A204.1 (cell line): Measurements from ENCODE around the gene CXCL11.
"Not testable (repeated sequence)": the region's sequence is repeated elsewhere in the genome, so short reads cannot be mapped to it uniquely, and the experiment has no call there.

Source experiments
- FAIRE-seq: peaks from 2 replicates; lab custom pipeline; 2012; peaks lifted over from hg19 to GRCh38; lab: Jason Lieb, UNC

Gene CXCL11

DNA sequence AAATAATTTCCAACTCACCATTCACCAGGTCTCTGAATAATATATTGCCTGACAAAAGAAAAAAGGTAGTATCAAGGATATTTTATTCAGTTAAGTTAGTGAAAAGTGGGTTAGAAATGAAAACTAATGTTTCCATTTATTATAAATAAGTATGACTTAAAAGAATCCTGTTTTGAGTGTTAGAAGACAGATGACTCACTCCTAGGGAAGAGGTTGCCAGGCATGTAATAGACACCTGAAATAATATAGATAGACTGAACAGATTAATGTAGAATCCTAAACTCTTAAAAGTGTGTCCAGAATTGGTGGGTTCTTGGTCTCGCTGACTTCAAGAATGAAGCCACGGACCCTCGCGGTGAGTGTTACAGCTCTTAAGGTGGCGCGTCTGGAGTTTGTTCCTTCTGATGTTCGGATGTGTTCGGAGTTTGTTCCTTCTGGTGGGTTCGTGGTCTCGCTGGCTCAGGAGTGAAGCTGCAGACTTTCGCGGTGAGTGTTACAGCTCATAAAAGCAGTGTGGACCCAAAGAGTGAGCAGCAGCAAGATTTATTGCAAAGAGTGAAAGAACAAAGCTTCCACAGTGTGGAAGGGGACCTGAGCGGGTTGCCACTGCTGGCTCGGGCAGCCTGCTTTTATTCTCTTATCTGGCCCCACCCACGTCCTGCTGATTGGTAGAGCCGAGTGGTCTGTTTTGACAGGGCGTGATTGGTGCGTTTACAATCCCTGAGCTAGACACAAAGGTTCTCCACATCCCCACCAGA, 6.5 kb upstream of the CXCL11 start:
- not testable (repeated sequence) for FAIRE-seq

DNA sequence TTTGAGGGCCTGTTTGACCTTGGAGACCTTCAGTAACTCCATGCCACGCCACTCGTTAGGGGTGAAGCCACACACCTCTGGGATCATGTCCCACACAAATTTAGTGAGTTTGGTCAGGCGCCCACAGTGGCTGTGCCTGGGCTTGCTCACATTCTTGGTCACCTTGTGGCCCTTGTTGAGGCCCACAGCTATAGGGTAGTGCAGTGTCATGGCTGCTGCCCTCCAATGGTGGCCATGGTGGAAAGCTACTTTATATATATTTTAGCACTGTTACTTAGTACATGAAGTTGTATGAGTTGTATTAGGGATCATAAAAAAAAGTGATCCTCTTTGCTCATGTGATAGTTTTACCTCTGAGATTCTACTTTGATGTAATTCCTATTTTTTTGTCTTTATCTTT, 985 bp upstream of the CXCL11 start:
- FAIRE-seq: no peak

- no peak for FAIRE-seq
These were observed 729 bp downstream of the CXCL11 start for GRCh38 chr4:76035141-76035540.

DNA sequence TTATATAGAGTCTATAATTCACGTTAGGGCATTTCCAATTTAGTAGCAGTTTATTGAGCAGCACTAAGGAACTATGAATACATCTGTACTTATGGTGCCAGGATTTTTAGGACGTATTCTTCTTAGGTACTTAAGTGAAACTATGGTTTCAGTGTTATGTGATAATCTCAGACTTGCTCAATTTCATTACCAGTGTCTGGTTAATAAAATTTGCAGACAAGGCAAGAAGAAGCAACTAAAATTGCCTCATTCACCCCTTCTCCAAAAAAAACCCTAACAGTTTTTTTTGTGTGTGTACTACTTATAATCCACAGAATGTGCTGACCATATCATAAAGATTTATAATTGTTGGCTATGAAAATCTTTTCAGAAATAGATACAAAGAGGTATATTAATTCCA, 6.6 kb downstream of the CXCL11 start:
- FAIRE-seq: no peak

GRCh38 chr4:76028350-76028765, 7.5 kb downstream of the CXCL11 start:
- no peak for FAIRE-seq

DNA sequence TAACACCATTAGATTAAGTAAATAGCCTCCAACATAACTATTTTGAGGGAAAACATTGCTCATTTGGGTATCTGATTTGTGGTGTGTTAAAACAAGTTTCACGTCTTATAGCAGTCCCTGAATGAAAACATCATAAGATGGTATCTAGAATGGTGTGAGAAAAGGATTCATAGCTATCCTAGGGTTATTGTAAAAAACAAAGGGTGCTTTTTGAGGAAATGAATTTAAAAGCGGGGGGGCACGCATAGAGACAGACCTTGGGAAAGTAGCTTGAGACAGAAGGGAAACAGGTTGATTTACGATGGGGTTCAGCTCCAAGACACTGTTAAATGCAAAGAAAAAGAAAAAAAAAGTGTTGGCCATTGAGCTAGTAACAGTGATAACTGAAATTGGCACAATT, 11.8 kb downstream of the CXCL11 start:
- FAIRE-seq: no peak

DNA sequence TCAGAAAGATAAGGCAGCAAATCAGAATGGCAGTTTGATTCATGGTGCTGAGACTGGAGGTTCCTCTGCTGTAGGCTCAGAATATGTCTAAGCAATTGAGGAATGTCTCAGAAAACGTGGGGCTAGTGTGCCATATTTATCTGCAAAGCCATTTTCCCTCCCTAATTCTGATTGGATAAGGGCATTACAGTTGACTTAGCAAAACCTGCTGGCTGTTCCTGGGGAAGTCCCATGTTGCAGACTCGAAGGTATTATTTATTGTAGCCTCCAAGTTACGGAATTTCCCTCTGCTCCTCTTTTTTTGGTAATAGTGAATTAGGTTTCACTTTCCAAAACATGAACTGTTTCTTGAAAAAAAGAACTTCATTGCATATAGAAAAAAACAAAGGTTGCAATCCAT, 12.5 kb downstream of the CXCL11 start, which contains the start of gene CXCL10:
Gene CXCL10 (minus strand): TSS at position 109 of the 400 bp plus-strand sequence. CDS start 66 bp downstream, at position 43.
- FAIRE-seq: no peak

- no peak for FAIRE-seq
These were observed 13.2 kb downstream of the CXCL11 start for GRCh38 chr4:76022677-76023076.

GRCh38 chr4:76022031-76022430, 13.8 kb downstream of the CXCL11 start:
- no peak for FAIRE-seq

GRCh38 chr4:76017056-76017686, 18.7 kb downstream of the CXCL11 start:
- no peak for FAIRE-seq

GRCh38 chr4:76016393-76016792, 19.5 kb downstream of the CXCL11 start:
- no peak for FAIRE-seq

- no peak for FAIRE-seq
These were observed 22.3 kb downstream of the CXCL11 start for GRCh38 chr4:76013540-76013939.

GRCh38 chr4:76012388-76012801, 23.5 kb downstream of the CXCL11 start:
- FAIRE-seq: no peak

- no peak for FAIRE-seq
These were observed 24.0 kb downstream of the CXCL11 start for GRCh38 chr4:76011700-76012387.

DNA sequence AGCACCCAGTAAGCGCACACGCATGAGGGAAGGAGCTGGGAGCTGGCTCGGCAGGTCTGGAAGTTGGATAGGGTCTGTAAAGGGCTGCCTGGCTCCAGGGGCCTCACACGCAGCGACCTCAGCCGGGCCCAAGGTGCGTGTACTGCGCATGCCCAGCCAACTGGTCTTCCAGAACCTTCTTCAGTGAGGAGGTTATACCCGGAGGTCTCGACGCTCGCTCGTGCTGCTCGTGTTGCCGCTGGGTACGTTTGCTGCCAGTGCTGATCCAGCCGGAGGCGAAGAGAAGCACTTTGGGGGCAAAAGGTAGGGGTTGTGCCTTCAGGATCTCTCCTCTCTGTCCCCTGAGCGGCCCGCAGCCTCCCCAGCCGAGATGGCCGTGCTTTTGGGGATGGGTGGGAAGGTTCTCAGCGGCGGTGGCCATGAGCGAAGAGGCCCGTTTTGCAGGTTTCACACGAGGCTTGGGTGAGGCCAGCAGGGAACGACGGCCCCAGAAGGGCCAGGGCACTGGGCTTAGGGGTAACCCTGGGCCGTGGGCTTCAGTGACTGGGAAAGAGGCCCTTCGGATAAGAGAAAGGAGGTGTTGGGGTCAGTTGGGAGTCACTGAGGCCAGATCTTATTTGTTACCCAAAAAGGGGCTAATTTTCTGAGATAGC, 24.7 kb downstream of the CXCL11 start:
- no peak for FAIRE-seq

- FAIRE-seq: no peak
These were observed 25.3 kb downstream of the CXCL11 start for GRCh38 chr4:76010576-76010975.

GRCh38 chr4:76009311-76009710, 26.6 kb downstream of the CXCL11 start:
- no peak for FAIRE-seq

DNA sequence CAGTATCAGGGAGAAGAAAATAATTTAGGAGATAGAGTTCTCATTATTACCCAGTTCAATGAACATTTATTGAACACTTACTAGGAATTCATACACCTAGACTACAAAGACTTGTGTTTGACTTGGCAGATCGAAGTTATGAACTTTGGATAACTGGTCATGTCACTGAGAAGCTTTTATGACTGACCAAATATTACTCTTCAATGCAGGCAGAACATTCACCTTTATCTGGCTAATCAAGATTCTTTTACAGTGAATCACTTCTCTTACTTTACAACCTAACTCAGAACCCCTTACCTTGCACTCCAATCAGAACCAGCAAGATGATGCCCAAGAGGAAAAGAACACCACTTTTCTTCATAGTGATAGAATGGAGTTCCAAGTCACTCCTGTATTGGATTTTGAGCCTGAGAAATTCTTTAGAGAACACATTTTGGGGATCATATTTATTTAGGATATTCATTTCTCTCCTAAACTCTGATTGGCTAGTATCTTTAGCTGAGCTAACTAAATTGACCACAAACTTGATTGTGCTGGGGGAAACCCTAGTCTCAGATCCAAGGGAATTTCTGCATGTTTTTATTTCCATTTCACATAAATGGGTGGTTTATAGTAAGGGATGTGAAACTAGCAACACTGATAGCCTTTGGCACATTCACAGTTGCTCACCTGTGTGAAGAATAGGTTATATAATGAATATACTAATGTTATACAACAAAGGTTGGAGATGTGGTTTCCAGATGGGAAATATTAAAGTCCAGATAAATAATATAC, 28.6 kb downstream of the CXCL11 start, which contains the start of gene CXCL9:
Gene CXCL9 (minus strand): TSS at position 421 of the 774 bp plus-strand sequence. CDS start 60 bp downstream, at position 361.
- FAIRE-seq: no peak

DNA sequence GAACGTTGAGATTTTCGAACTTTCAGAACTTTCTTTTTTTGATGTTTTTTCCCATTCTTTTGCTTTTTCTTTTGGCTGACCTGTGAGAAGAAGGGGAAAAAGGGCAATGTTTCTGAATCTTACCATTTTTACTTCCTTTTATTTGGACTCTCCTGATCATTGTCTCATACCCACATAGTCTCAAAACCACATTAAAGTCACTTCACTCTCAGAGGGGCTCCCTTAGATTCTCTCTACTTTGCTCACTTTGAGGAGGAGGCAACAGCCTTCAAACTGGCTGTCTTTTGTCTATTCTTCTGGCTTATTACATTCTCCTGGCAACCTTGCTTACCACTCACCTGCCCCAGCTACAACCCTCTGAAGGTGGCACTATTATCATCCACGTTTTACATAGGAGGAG, 32.2 kb downstream of the CXCL11 start:
- no peak for FAIRE-seq

GRCh38 chr4:76003035-76003434, 32.8 kb downstream of the CXCL11 start:
- no peak for FAIRE-seq

DNA sequence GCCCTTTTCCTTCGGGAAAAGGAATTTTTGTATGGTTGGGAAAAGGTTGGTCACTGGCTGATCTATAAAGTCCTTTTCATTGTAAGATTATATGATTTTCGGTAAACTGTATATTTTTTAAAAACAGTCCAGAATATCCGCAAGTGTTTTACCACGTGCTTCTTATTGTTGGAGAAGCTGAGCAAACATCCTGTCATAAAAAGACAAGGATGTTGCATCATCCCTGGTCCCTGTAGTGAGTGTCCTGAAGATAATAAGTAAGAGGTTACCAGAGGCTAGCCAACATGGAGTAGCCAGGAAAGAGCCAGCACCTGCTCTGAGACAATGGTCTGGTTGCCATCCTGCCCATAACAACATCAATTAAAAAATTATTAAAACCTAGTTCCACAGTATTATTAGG, 33.7 kb downstream of the CXCL11 start:
- FAIRE-seq: no peak

- FAIRE-seq: no peak
These were observed 34.2 kb downstream of the CXCL11 start for GRCh38 chr4:76001700-76002099.
